ENCODE measurements around the gene WBP4. TPM values are rescaled to one million over a fixed set of nuclear protein-coding genes. Genes with fewer than 3 reads are reported as not detected.

WBP4 gene, protein sequence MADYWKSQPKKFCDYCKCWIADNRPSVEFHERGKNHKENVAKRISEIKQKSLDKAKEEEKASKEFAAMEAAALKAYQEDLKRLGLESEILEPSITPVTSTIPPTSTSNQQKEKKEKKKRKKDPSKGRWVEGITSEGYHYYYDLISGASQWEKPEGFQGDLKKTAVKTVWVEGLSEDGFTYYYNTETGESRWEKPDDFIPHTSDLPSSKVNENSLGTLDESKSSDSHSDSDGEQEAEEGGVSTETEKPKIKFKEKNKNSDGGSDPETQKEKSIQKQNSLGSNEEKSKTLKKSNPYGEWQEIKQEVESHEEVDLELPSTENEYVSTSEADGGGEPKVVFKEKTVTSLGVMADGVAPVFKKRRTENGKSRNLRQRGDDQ
- 1 to 10 TPM; 6.5 to 9.8 (median 8.6) TPM for total RNA-seq
- polyA plus RNA-seq: 1 to 10 TPM; 2.8 to 4.8 TPM
- 11.8 reads per million, percentile 39 among the genes with 10 or more reads in this experiment for total RNA-seq

DNA sequence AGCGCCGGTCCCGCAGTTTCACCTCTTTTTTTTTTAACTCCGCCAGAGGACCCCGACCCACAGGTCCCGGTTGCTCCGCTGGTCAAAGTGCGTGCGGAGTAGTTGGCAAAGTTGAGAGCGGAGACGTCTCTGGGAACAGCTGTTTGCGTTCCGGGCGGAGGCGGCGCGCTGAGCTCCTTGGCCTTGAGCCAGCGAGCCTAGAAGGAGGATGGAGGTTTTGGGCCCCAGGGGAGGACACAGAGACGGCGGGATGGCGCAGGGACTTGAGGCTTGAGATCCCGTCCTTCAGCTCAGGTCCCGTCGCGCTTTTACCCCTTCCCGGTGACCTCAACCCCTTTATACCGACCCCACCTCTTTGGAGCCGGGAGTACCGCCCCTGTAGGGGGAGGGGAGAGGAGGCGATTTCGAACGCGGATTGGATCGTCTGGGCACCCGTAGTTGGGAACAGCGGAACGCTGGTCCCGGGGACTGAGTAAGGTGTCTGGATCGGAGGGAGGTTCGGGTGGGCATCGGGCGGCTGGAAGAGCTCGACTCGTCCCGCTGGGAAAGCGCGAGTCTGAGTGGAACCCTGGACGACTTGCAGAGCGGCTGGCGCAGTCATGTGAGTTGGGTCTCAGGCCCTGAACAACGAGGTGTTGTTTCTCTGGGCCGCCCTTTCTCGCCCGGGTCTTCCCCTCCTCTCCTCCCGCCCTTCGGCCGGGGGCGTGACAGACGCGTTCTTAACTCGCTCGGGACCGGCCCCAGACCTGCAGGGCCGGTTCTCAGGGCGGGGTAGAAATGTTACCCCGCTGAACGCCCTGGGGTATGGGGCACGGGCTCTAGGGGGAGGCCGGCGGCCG is at the start of gene WBP4:
TSS of gene WBP4 (plus strand) at position 435 of the 839 bp plus-strand sequence. CDS start at position 600, 165 bp downstream.
- H3K36me3 Mint-ChIP-seq: peaks cover 0 to 14% (median 9%) of the 10 kb centered on the region in 5 donors
- CTCF ChIA-PET: interaction anchor here (0.5 to 2.1 kb wide), 9 partner anchors 13 to 1124 kb away, joined by 3 to 6 read pairs (median 4); partner anchors contain the start of gene ELF1
- POLR2A ChIA-PET: interaction anchor here (0.7 to 5.7 kb wide), 21 partner anchors 9 to 1931 kb away, joined by 3 to 71 read pairs (median 4); partner anchors contain the start of genes DGKH, ELF1, EPSTI1 and MRPS31

DNA sequence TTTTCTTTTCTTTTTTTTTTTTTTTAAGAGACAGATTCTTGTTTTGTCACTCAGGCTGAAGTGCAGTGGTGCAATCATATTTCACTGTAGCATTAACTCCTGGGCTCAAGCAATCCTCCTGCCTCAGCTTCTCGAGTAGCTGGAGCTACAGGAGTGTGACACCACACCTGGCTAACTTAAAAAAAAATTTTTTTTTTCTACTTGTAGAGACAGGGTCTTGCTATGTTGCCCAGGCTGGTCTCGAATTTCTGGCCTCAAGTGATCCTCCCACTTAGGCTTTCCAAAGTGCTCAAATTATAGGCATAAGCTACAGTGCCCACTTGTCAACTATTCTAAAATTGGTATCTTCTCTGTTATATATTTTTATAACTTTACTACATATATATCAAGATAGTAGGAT is 48.8 kb upstream of the WBP4 start:
- intact Hi-C loops (cut with micrococcal nuclease): loop anchor here (10.0 kb wide), 1 partner anchor 348 kb away; the partner anchor contains the start of gene FOXO1 (in 2 of the 2)
- H3K27ac Mint-ChIP-seq: peak overlapping the region in 6 of 9 donors; percentile 49 to 85 (median 70)
- Histone ChIP-seq H3K4me1 (ENCODE audit: control insufficient read depth in 2 of 2, insufficient read depth in 2 of 2, low read length in 2 of 2) (peaks cover 33 to 50% of the 10 kb centered on the region in 2 donors), H3K36me3 (ENCODE audit: control insufficient read depth in 2 of 3, insufficient read depth in 3 of 3, low read length in 3 of 3) (no peaks in the 10 kb centered on the region), H3K4me3 (ENCODE audit: low read length) (no peak overlapping the region), H3K9me3 (ENCODE audit: control insufficient read depth in 2 of 3, low read length in 3 of 3) (no peaks in the 10 kb centered on the region), H3K27ac (ENCODE audit: low read depth, low read length) (peak overlapping the region; percentile 47), H3K27me3 (ENCODE audit: control insufficient read depth in 2 of 2, insufficient read depth in 2 of 2, low read length in 2 of 2) (no peaks in the 10 kb centered on the region)
- peak overlapping the region in 6 of 10 donors; percentile 5 to 64 (median 54) for H3K4me3 Mint-ChIP-seq
- peaks cover 0 to 40% (median 14%) of the 10 kb centered on the region in 5 donors for H3K36me3 Mint-ChIP-seq
- POLR2A ChIA-PET: interaction anchor here (0.5 to 2.3 kb wide), 11 partner anchors 8 to 217 kb away, joined by 3 to 10 read pairs (median 4); no protein-coding TSS in a partner anchor
- DNase-seq: no peak
- CTCF ChIA-PET: interaction anchor here (0.6 to 0.7 kb wide), 3 partner anchors 188 to 411 kb away, joined by 3 to 5 read pairs (median 4); no protein-coding TSS in a partner anchor
- ATAC-seq: no peak
- H3K4me1 Mint-ChIP-seq: peaks cover 54 to 80% (median 72%) of the 10 kb centered on the region in 7 donors
- H3K27me3 Mint-ChIP-seq: no peaks in the 10 kb centered on the region
- no peaks in the 10 kb centered on the region for H3K9me3 Mint-ChIP-seq

More for the DNA sequence above, at the start of gene WBP4:
- Histone ChIP-seq H3K9me3 (ENCODE audit: control insufficient read depth in 2 of 3, low read length in 3 of 3) (no peaks in the 10 kb centered on the region), H3K4me3 (ENCODE audit: low read length) (peak within 1 kb of the TSS; percentile 74), H3K27ac (ENCODE audit: low read depth, low read length) (peak within 1 kb of the TSS; percentile 77), H3K4me1 (ENCODE audit: control insufficient read depth in 2 of 2, insufficient read depth in 2 of 2, low read length in 2 of 2) (peaks cover 0 to 5% of the 10 kb centered on the region in 2 donors), H3K36me3 (ENCODE audit: control insufficient read depth in 2 of 3, insufficient read depth in 3 of 3, low read length in 3 of 3) (peaks cover 0 to 30% (median 3%) of the 10 kb centered on the region in 3 experiments), H3K27me3 (ENCODE audit: control insufficient read depth in 2 of 2, insufficient read depth in 2 of 2, low read length in 2 of 2) (no peaks in the 10 kb centered on the region)
- ATAC-seq (peak; percentile 78), DNase-seq (peak; percentile 81 to 94 (median 90))
- Mint-ChIP-seq H3K4me1 (peaks cover 33 to 82% (median 59%) of the 10 kb centered on the region in 7 donors), H3K27ac (peak within 1 kb of the TSS; percentile 95 to 100 (median 100)), H3K9me3 (peaks cover 0 to 19% (median 0%) of the 10 kb centered on the region in 11 donors), H3K27me3 (peaks cover 0 to 10% (median 0%) of the 10 kb centered on the region in 5 donors), H3K4me3 (peak within 1 kb of the TSS; percentile 97 to 100 (median 99))
- intact Hi-C loops (cut with micrococcal nuclease): loop anchor here (1.0 to 5.0 kb wide), 17 partner anchors 42 to 1210 kb away; partner anchors contain the start of genes ELF1 (in 2 of the 2), KBTBD6 (in 2 of the 2), MRPS31 (in 2 of the 2) and MTRF1 (in 2 of the 2)

DNA sequence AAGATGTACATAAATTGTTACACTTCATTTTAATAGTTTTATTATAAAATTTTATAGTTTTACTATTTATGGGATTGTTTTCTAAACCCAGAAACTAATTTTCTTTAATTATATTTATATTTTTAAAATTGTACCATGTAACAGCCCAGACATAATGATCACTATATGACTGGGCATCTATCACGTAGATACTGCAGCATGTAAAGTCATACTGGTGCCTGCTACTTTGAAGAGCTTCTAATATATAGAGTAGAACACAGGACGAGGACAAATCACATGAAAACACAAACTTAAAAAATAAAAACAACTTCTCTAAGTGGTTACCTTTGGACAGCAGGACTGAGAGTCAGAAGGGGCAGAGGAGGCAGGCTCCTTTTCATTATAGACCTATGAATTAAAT is 47.5 kb upstream of the WBP4 start:
- H3K27ac ChIP-seq (ENCODE audit: low read depth, low read length): peak overlapping the region; percentile 72
- peak overlapping the region; percentile 26 to 97 (median 92) for H3K27ac Mint-ChIP-seq
- H3K36me3 Mint-ChIP-seq: peaks cover 0 to 38% (median 11%) of the 10 kb centered on the region in 5 donors
- POLR2A ChIA-PET: interaction anchor here (0.6 to 6.2 kb wide), 12 partner anchors 6 to 51 kb away, joined by 3 to 43 read pairs (median 6); partner anchors contain the start of gene WBP4
- H3K36me3 ChIP-seq (ENCODE audit: control insufficient read depth in 2 of 3, insufficient read depth in 3 of 3, low read length in 3 of 3): no peaks in the 10 kb centered on the region
- ATAC-seq (no peak), DNase-seq (no peak)
- intact Hi-C loops (cut with micrococcal nuclease): loop anchor here (10.0 kb wide), 1 partner anchor 349 kb away; the partner anchor contains the start of gene FOXO1 (in 2 of the 2)
- H3K9me3 Mint-ChIP-seq: no peaks in the 10 kb centered on the region
- peaks cover 21 to 42% of the 10 kb centered on the region in 2 donors for H3K4me1 ChIP-seq (ENCODE audit: control insufficient read depth in 2 of 2, insufficient read depth in 2 of 2, low read length in 2 of 2)
- no peaks in the 10 kb centered on the region for H3K9me3 ChIP-seq (ENCODE audit: control insufficient read depth in 2 of 3, low read length in 3 of 3)
- peak overlapping the region; percentile 64 to 94 (median 88) for H3K4me3 Mint-ChIP-seq
- H3K4me1 Mint-ChIP-seq: peaks cover 43 to 67% (median 59%) of the 10 kb centered on the region in 7 donors
- peak overlapping the region; percentile 10 for H3K4me3 ChIP-seq (ENCODE audit: low read length)
- no peaks in the 10 kb centered on the region for H3K27me3 ChIP-seq (ENCODE audit: control insufficient read depth in 2 of 2, insufficient read depth in 2 of 2, low read length in 2 of 2)
- CTCF ChIA-PET: interaction anchor here (1.0 to 1.8 kb wide), 4 partner anchors 22 to 46 kb away, joined by 3 to 5 read pairs (median 4); no protein-coding TSS in a partner anchor
- H3K27me3 Mint-ChIP-seq: no peaks in the 10 kb centered on the region

DNA sequence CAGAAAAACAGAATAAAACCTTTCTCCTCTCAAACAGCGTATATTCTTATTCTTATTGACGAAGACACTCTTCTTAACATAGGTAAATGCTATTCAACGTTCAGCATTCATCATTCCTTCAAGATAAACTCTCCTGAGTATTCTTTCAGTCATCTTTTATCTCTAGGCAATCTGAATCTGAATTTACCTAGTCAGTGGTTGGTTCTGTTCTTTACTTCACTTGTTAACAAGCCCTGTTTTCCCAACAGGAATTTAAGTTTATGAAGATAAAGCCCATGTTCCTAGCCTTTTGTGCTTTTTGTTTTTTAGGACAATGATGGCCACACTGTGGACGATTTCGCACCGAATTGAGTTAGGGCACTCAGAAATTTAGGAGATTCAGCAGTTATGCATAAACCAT is 45.4 kb upstream of the WBP4 start:
- ChIA-PET CTCF (interaction anchor here (0.8 to 4.7 kb wide), 5 partner anchors 26 to 1155 kb away, joined by 3 to 24 read pairs (median 4); no protein-coding TSS in a partner anchor), POLR2A (interaction anchor here (0.7 to 8.1 kb wide), 8 partner anchors 8 to 560 kb away, joined by 3 to 71 read pairs (median 8); partner anchors contain the start of gene WBP4)
- Histone ChIP-seq H3K4me3 (ENCODE audit: low read length) (peak overlapping the region; percentile 56), H3K36me3 (ENCODE audit: control insufficient read depth in 2 of 3, insufficient read depth in 3 of 3, low read length in 3 of 3) (no peaks in the 10 kb centered on the region), H3K27ac (ENCODE audit: low read depth, low read length) (peak overlapping the region; percentile 72), H3K27me3 (ENCODE audit: control insufficient read depth in 2 of 2, insufficient read depth in 2 of 2, low read length in 2 of 2) (no peaks in the 10 kb centered on the region), H3K9me3 (ENCODE audit: control insufficient read depth in 2 of 3, low read length in 3 of 3) (no peaks in the 10 kb centered on the region), H3K4me1 (ENCODE audit: control insufficient read depth in 2 of 2, insufficient read depth in 2 of 2, low read length in 2 of 2) (peaks cover 26 to 38% of the 10 kb centered on the region in 2 donors)
- H3K9me3 Mint-ChIP-seq: no peaks in the 10 kb centered on the region
- H3K4me3 Mint-ChIP-seq: peak overlapping the region; percentile 79 to 94 (median 88)
- peaks cover 0 to 35% (median 11%) of the 10 kb centered on the region in 5 donors for H3K36me3 Mint-ChIP-seq
- intact Hi-C loops (cut with micrococcal nuclease): loop anchor here (1.0 to 10.0 kb wide), 4 partner anchors 11 to 901 kb away; partner anchors contain the start of gene FOXO1 (in 2 of the 2)
- peak overlapping the region; percentile 73 to 97 (median 92) for H3K27ac Mint-ChIP-seq
- DNase-seq (no peak), ATAC-seq (no peak)
- H3K27me3 Mint-ChIP-seq: no peaks in the 10 kb centered on the region
- H3K4me1 Mint-ChIP-seq: peaks cover 41 to 69% (median 63%) of the 10 kb centered on the region in 7 donors

DNA sequence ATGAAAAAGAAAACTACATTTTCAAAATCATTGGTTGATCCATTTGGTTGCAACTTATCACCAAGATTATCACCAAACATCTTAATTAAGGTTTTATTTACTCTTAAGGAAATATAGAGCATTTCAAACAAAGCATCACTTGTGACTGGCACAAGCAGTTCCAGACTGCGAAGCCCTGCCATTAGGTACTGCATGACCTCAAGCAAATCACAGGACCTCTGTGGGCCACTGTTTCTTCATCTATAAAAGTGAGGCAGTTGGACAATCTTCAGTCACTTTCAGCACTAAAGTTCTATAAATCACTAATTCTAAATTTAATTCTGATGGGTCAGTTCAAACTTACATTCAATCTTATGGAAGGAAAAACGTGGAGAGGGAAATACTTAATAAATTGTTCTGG is 44.1 kb upstream of the WBP4 start:
- Histone ChIP-seq H3K4me3 (ENCODE audit: low read length) (peak overlapping the region; percentile 76), H3K4me1 (ENCODE audit: control insufficient read depth in 2 of 2, insufficient read depth in 2 of 2, low read length in 2 of 2) (peaks cover 14 to 26% of the 10 kb centered on the region in 2 donors), H3K27ac (ENCODE audit: low read depth, low read length) (peak overlapping the region; percentile 93), H3K27me3 (ENCODE audit: control insufficient read depth in 2 of 2, insufficient read depth in 2 of 2, low read length in 2 of 2) (no peaks in the 10 kb centered on the region), H3K36me3 (ENCODE audit: control insufficient read depth in 2 of 3, insufficient read depth in 3 of 3, low read length in 3 of 3) (no peaks in the 10 kb centered on the region), H3K9me3 (ENCODE audit: control insufficient read depth in 2 of 3, low read length in 3 of 3) (no peaks in the 10 kb centered on the region)
- DNase-seq: peak in 2 of 9 donors; percentile 17 to 26
- H3K9me3 Mint-ChIP-seq: peaks cover 0 to 1% (median 0%) of the 10 kb centered on the region in 11 donors
- peaks cover 0 to 32% (median 5%) of the 10 kb centered on the region in 5 donors for H3K36me3 Mint-ChIP-seq
- H3K4me1 Mint-ChIP-seq: peaks cover 39 to 64% (median 62%) of the 10 kb centered on the region in 7 donors
- intact Hi-C loops (cut with micrococcal nuclease): loop anchor here (1.0 to 10.0 kb wide), 5 partner anchors 9 to 900 kb away; partner anchors contain the start of gene FOXO1 (in 2 of the 2)
- H3K4me3 Mint-ChIP-seq: peak overlapping the region; percentile 79 to 94 (median 88)
- peak; percentile 50 for ATAC-seq
- peak overlapping the region; percentile 90 to 97 (median 94) for H3K27ac Mint-ChIP-seq
- H3K27me3 Mint-ChIP-seq: no peaks in the 10 kb centered on the region
- ChIA-PET CTCF (interaction anchor here (0.7 to 4.7 kb wide), 3 partner anchors 10 to 43 kb away, joined by 3 to 24 read pairs (median 5); no protein-coding TSS in a partner anchor), POLR2A (interaction anchor here (0.8 to 8.1 kb wide), 9 partner anchors 10 to 42 kb away, joined by 3 to 71 read pairs (median 8); partner anchors contain the start of gene WBP4)

Data from naive thymus-derived CD4-positive, alpha-beta T cell (primary cell).